OCI-M1 (cell line): ENCODE measurements around the gene UBE2S.
"Not testable (repeated sequence)": the region's sequence is repeated elsewhere in the genome, so short reads cannot be mapped to it uniquely, and the experiment has no call there.

Source experiments
- DNase-seq: peaks from one replicate; lab custom pipeline; 2025; lab: John Stamatoyannopoulos, UW

The UBE2S gene

DNA sequence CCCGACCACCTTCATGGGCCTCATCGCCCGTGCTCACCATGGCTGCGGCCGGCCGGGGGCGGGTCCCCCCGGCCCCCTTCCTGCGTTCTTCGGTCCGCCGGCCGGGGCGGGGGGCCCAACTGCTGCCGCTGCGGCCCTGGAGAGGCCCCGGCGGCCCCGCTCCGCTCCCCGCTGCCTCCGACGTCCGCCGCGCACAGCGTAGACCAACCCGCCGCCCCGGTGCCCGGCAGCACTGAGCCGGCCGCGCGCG lies at the start of gene UBE2S:
TSS of gene UBE2S (minus strand) at position 239 of the 250 bp plus-strand sequence. CDS start at position 40, 199 bp downstream.
- DNase-seq: not testable (repeated sequence)

DNA sequence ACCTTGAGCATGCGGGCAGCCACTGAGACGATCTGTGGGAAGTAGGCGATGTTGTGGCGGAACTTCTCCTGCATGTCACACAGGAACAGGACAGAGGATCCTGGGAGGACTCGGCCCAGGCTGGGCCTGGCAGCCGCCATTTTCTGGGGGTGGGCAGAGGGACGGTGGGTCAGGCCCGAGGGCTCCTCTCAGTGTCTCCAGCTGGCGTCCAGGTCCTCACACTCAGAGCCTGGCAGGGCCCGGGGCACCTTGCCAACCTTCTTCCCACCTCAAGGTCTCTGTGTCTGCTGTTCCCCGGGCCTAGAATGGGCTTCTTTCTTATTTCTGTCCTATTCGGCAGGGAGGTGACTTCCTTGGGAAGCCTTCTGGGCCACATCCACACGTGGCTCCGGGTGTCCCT lies 48.8 kb upstream of the UBE2S start:
- DNase-seq: no peak

DNA sequence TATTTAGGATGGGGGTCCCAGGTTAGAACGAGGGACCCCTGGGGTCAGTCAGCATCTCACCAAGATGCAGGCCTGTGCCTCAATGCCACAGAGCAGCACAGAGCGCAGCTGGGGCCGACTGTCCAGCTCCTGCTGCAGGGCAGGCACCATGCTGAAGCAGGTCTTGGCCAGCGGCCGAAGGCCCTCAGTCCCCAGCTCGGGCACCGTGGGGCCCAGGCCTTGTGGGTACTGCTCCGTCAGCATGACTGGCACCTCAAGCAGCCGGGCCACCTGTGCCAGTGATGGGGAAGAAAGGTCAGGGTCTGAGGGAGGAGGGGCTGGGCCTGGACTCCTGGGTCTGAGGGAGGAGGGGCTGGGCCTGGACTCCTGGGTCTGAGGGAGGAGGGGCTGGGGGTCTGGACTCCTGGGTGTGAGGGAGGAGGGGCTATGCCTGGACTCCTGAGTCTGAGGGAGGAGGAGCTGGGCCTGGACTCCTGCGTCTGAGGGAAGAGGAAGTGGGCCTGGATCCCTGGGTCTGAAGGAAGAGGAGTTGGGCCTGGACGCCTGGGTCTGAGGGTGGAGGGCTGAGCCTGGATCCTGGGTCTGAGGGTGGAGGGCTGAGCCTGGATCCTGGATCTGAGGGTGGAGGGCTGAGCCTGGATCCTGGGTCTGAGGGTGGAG lies 48.1 kb upstream of the UBE2S start:
- DNase-seq: no peak

DNA sequence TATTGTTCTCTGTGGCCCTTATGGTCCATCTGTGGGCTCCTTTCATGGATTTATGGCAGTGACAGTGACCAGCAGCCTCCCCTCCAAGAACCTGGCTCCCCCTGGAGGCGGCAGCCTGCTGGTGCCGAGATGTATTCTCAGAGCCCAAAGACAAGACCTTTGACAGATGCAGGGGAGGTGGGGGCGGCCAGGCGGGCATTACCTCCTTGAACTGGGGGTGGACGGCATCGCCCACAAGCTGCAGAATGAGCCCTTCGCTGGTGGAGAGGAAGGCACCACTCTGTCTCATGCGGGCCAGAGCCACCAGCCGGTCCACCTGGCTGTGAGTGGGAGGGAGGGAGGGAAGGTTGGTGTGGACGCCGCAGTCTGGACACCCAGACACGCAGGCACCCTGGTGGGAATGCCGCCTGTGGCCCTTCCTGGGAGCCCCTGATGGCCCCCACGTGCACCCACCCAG lies 47.2 kb upstream of the UBE2S start:
- peak; percentile 75 for DNase-seq

DNA sequence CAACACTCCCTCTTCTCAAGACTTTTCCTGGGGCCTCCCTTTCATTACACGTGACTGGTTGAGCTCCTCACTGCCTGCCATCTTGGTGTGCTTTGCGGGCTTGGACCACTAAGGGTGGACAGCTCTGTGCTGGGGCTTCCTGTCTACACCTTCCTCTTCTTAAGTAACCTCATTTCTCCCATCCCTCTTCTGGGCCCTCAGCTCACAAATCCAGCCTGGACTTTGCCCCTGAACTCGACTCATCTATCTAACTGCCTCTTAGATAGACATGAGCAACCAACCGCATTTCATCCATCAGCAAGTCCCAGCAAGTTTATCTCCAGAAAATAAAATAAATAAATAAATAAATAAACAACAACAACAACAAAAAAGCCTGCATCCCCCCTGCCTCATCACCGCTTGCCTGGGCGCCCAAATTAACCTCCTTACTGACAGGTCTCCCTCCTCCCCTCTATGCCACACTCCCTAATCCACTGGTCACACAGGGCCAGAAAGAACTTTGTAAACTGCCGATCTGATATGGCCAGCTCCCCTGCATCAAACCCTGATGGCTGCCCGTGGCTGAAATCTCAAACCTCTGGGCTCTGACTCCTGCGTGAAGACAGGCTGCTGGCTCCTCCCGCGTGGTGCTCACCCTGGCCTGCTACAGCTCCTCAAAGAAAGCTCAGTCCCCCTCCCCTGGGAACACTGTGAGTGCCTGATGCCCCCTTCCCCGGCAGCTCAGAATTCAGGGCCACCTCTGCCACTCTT lies 46.1 kb upstream of the UBE2S start:
- no peak for DNase-seq

DNA sequence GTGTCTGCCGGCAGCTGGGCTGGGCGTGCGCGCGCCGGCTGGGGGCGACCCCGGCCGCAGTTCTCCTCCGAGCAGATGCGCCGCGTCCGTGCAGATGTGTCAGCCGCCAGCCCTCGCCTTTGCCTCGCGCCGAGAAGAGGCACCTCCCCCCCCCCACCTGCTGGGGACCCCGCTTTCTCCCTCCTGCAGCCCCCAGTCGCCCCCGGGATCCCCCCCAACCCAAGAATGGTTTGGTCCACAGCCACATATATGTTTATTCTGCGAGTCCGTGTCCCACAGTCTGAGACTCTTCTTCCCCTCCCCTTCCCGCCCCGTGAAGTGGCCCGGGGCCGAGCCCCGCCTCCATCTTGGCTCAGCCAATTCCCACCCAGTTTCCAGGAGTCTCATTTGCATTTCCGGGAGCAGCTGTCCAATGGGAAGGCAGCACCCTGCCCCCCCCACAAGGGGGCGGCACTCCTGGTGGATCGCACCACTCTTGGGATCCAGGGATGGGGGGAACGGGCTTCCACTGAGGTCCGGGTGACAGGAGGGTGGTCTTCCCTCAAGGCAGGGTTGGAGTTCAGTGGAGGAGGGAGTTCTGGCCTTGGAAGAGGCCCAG lies 45.3 kb upstream of the UBE2S start:
- peak; percentile 93 for DNase-seq

DNA sequence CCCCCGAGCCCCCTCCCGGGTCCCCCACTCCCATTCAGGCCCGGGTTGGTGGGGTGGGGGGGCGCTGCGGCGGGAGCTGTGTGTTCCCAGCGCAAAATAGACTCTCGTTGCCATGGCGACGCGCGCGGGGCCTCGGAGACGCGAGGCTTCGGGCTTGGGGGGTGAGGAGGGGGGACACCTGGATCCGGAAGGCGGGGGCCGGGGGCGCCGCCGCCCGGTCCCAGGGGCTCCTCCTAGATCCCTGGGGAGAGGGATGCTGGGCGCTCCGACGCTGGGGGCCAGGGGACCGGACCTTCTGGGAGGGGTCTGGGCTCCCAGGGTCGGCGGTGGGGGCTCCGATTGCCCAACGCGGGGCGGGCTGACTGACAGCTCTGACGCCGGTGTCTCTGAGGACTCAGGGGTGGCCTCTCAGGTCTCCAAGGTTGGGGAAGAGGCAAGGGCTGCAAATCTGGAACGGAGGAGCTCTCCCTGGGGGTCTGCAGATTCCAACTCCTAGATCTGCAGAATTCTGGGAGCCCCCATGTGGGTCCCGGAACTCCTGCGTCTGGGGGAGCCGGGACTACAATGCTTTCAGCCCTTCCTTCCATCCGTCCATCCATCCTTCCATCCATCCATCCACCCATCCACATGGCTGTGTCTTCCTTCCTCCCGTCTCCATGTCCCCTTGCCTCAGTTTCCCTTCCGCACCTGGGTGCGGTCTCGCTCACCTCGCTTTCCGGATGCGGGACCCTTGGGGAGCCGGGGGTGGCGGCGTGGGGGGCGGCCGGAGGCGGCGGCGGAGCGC lies 44.6 kb upstream of the UBE2S start:
- no peak for DNase-seq

DNA sequence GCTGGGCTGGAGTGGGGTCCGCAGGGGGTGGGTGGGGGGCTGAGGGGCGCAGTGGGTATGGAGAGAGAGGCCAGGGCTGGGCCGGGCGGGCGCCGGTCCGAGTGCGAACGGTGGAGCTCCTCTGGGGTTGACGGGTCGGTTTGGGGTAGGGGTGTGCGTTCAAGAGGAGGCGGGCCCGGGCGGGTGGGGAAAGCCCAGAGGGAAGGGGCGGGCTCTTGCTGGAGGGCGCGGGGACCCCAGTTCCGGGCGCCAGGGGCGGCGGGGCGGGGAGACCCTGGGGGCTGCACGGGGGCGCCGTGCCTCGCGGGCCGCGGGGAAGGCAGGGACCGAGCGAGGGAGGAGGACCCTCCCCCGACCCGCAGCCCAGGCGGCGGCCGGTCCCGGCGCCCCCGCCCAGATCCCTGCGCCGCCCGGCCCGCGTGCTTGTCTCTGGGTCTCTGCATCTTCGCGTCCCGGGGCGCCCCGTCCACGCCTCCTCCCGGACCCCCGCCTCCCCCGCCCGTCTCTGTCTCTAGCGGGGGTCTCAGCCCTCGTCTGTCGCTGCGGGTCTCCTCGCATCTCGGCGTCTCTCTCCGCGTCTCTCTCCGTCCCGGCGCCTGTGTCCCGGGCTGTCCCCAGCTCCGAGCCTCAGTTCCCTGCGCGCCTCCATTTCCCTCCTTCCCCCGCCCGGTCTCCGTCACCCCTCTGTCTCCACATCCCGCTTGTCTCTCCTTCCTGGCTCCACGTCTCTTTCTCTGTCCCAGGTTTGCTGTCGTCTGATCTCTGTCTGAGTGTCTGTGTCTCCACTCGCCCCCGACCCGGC lies 43.8 kb upstream of the UBE2S start:
- DNase-seq: no peak

DNA sequence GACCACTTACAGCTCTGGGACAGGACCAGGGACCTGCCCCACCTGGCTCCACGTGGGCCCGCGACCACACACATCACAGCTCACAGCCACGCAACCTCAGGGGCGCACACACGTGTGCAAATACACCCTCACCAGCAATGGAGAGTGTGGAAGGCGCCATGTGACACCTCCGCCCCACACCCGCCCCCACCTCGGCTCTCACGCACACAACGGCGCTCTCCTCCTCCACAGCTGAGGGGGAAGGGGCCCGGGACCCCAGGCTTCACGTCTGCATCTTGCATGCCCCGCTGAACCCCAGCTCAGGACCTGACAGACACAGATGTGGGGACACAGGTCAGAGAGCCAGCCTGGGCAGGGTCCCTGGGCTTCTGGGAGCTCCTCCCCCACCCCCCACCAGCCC lies 41.9 kb upstream of the UBE2S start:
- no peak for DNase-seq

DNA sequence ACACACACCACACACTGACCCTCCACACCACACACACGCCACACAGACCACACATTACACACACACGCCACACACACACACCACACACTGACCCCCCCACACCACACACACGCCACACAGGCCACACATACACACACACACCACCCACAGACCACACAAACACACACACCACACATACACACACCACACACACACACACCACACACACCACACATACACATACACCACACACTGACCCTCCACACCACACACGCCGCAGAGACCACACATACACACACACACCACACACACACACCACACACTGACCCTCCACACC lies 40.5 kb upstream of the UBE2S start:
- DNase-seq: not testable (repeated sequence)

DNA sequence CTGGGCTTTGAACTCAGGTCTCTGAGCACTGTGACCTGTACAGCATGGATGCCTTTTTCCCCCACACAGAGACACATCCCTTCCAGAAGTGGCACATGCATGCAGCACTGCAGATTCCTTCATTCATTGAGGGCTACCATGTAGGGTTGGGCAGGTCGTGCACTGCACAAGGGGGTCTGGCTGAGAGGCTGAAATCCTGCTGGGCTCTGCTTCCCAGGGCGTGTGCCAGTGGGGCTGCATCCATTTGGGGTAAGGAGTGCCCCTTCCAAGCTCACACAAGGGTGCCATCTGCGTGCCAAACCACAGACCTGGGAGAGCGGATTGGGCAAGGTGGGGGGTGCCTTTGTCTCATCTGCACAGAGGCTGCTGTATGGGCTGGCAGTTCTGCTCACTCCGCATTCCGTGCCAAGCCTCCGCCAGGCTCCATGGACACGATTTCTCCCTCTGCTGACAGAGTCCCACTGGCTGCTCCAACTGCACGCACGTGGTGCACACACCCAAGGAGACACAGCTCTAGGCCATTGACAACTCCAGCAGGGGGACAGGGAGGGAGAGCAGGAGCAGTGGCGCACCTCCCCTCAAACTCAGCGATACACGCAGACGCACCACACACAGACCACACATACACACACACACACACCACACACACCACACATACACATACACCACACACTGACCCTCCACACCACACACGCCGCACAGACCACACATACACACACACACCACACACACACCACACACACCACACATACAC lies 40.0 kb upstream of the UBE2S start:
- DNase-seq: peak; percentile 50

DNA sequence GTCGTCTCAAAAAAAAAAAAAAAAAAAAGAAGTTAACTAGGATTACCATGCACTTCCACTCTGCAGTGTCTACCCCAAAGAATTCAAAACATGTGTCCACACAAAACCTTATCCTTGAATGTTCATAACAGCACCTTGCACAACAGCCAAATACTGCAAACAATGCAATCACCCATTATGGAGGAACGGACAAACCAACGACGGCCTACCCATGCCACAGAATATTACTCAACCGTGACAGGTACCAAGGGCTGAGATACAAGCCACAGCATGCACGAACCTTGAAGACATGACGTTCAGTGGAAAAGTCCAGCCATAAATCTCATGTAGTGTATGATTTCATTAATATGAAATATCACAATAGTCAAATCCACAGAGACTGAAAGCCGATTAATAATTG lies 38.5 kb upstream of the UBE2S start:
- DNase-seq: no peak

DNA sequence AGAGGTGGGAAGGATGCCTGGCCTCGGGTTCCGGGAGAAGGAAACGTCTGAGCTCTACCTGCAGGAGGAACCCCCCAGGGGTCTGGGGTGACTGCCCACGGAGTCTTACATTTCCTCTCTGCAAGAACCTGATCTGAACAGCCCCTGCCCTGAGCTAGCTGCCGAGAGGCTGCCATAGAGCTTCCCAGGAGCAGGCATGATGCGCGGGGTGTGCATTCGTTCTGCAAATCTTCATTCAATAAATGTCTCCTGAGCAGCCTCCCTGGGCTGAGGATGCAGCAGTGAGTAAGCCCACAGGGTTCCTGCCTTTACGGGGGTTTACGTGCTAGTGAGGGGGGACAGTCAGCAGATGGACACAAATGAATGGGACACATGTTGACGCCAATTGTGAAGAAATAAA lies 37.1 kb upstream of the UBE2S start:
- DNase-seq: no peak

DNA sequence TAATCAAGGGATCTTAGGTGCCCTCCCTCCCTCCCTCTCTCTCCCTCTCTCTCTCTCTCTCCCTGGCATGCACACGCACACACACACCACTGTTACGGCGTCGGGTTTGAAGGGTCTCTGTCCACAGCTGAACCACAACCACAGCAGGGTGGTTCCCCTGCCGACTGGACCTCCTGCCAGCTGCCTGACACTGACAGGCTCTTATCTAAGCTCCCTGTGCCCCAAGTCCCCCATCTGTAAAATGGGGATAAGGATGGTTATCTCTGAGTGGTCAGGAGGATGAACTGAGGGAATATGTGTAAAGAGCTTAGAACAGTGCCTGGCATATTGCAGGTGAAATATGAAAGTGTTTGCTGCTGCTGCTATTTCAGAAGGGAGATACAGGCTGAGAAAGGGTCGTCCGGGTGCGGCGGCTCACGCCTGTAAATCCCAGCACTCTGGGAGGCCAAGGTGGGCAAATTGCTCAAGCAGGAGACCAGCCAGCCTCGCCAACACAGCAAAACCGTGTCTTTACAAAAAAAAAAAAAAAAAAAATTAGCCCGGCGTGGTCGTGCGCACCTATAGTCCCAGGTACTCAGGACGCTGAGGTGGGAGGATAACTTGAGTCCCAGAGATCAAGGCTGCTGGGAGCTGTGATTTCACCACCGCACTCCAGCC lies 36.4 kb upstream of the UBE2S start:
- peak; percentile 82 for DNase-seq

DNA sequence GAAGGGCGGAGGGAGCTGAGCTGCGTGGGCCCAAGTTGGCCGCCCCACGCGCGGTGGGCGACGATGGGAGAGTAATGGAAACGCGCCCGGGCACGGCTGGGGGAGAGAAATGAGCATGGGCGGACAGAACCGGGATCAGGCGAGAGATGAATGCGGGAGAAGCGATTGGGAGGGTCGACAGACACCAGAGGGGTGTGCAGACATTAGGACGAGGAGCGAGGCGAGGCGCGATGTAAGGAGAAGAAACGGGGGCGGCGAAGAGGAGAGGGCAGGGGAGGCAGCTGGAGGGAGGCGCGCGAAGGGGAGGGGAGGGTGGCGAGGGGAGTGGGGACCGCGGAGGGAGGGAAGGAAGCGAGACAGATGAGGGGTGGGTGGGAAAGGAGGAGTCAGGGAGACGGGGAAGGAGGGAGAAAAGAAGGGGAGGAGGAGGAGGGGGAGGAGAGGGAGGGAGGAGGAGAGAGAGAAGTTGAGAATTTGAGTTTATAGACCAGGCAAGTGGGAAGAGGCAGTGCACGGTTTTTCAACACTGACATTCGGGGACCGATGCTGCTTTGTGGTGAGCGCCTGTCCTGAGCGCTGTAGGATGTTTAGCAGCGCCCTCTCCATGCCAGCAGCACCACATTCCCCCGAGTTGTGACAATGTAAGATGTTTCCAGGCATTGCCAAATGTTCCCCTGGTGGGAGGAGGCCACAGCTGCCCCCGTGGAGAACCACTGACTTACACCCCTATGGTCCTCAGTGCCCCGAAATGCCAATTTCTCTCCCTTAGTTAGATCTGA lies 35.6 kb upstream of the UBE2S start, which contains the start of gene SHISA7:
TSS of gene SHISA7 (minus strand) at position 256 of the 779 bp plus-strand sequence. CDS start 437 bp downstream, outside the sequence.
- peak; percentile 73 for DNase-seq

DNA sequence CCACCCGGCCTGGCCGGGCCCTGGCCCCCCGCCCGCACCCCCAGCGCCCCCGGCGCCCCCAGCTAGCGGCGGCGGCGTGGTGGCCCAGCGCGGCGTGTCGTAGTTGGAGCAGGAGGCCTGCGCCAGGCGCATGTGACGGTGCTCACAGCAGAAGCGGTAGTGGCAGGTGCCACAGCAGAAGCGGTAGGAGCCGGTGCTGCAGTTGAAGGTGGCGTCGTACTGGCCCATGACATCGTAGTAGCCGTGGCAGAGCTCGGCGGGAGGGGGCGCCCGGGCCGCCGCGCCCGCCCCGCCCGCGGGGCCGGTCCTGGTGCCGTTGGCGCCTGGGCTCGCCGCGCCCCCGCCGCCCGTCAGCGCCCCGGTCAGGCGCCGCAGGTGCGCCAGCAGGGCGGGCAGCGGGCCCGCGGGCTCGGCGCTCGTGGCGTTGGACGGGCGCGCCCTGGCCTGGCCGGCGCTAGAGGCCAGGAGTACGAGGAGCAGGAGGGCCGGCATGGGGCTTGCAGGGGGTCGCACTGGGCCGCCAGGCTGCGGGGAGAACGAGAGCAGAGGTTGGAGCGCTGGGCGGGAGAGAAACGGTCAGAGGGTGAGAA lies 34.9 kb upstream of the UBE2S start:
- DNase-seq: no peak

DNA sequence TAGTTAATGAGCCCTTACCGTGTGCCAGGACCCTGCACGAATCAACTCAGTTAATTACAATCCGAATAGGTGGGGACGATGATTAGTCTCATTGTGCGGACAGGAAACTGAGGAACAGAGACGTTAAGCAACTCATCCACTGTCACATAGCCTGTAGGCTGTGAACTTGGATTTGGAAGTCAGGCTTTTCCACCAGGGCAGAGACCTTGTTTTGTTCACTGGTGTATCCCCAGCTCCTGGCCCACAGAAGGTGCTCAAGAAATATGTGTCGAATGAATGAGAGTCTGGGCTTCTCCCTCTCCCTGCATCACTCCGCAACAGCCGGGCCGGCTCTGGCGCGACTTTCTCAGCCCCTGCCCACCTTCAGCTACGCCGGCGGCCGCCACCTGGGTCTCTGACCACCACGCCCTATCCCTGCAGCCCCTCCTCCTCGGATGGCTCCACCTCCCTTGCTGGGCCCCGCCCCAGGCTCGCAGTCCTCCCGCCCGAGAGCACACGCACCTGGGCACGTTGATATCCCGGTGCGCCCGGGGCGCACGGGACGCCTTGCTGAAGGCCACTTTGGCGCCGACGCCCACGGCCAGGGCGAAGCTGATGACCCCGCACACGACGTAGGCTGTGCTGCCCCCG lies 34.2 kb upstream of the UBE2S start:
- DNase-seq: no peak

DNA sequence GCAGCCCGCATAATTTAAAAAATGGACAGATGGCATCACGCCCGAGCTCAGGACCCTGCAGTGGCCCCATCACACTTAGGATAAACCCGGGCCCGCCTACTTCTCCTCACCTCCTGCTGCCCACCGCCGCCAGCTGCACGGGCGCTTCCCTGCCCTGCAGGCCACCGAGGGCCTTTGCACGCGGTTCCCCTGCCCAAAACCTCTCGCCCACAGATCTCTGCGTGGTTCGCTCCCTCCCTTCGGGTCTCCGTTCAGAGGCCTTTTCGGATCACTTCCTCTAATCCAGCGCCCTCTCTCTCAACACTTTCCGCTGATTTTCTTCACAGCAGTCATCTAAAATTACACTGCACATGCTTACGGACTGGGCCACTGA lies 33.7 kb upstream of the UBE2S start:
- DNase-seq: no peak
